GM18870 (cell line): ENCODE results near the gene PRKCE.
"Not testable (repeated sequence)": the region's sequence is repeated elsewhere in the genome, so short reads cannot be mapped to it uniquely, and the experiment has no call there.

Experiments
- ATAC-seq: cut with Tn5 transposase; IDR thresholded peaks from one replicate; pipeline ENCODE4 v1.9.1; 2021; ENCODE audit warnings: moderate library complexity; ENCODE audit not compliant: unreplicated experiment

PRKCE gene

GRCh38 chr2:45852450-45853150 is 201.1 kb downstream of the PRKCE start:
- no peak for ATAC-seq

- no peak for ATAC-seq
Measured at GRCh38 chr2:45855374-45855773, 203.9 kb downstream of the PRKCE start.

- ATAC-seq: no peak
Measured at GRCh38 chr2:45856391-45857274, 205.2 kb downstream of the PRKCE start.

DNA sequence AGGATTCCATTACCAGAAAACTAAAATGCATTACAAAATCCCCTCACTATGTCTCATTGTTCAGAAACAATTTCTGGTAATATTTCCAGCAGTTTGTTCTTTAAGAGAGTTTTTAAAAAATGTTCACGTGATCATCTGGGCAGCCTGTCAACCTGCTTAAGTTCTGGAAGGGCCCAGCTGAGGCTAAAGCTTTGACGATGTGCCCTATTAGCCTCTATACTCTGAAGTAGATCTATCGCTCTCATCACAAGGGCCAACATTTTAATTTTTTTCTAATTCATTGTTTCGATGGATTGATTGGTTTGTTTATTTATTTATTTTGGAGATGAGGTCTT is 205.8 kb downstream of the PRKCE start:
- ATAC-seq: no peak

GRCh38 chr2:45857867-45858520 is 206.5 kb downstream of the PRKCE start:
- ATAC-seq: no peak

GRCh38 chr2:45858872-45859271 is 207.4 kb downstream of the PRKCE start:
- ATAC-seq: not testable (repeated sequence)

GRCh38 chr2:45859682-45860081 is 208.2 kb downstream of the PRKCE start:
- no peak for ATAC-seq

DNA sequence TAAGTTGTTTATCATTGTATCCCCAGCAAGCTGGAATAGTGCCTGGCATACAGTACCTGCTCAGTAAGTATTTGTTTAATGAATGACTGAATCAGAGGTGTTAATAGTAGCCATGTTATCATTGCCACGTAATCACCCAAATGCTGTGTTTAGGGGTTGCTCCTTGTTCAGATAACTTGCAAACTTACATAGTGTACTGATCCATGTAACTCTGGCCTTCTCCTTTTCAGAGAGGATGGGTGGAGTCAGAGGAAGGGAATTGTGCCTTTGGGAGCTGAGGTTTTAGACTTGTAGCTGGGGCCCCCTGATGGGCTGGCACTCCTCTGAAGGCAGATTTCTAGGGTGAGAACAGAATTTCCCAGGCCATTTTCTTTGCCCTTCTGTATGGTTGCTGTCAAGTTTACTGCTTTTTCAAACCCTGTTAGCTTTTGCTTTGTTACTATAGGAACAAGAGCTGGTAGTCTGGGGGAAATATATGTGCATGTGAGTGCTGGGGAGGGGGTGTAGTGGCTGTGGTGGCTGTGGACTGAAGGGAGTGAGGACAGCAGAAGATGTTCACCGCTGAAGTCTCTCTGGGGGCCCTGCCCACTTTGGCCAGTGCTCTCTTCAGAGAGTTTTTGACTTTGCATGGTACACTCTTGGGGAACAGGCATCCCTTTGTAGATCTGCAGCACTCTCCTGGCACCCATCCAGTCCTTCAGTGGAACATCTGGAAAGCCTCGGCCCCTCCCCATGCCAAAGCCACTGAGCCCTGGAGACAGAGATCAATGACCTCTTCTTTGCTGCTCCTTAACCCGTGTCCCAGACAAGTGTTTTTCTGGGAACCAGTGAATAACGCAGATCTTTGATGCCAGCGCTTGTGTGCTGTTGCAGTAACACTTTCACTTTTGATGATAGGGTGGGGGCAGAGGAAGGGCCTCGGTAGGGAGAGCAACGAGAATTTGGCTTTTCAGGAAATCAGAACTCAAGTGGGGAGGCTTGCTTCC is 209.0 kb downstream of the PRKCE start:
- no peak for ATAC-seq

DNA sequence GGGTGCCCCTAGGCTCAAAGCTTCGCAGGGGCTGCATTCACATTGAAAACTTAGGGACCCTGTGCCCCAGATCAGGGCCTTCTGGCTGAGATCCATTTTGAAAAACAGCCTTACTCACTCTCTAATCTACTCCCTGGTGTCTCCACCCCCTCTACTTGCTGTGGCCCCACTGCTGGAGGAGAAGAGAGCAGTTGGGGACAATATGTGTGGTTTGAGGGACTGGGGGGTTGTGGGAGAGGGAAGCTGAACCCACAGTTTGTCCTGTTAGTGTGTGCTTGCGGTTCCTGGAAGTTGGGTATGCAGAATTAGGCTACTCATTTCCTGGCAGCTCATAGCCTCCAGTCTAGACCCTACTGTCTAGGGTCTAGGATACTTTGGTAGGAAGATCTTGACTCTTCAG is 211.4 kb downstream of the PRKCE start:
- ATAC-seq: no peak

DNA sequence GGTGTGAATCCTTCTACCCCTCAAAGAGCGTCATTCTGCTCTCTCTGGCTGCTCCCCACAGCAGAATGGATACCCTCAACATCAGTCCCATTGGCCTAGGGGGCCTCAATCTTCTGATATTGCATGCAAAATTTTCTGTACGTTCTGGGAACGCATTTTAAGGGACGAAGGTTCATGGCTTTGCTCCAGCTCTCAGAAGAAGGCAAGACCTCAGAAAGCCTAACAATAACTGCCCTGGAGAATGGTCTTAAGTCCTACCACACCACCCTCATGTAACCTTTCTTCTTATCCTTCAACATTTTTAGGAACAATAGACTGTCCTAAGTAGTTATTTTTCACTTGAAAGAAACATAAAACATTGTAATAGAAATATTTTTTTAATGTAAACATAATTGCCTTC is 212.6 kb downstream of the PRKCE start:
- ATAC-seq: no peak

GRCh38 chr2:45867349-45867748 is 215.9 kb downstream of the PRKCE start:
- ATAC-seq: no peak

DNA sequence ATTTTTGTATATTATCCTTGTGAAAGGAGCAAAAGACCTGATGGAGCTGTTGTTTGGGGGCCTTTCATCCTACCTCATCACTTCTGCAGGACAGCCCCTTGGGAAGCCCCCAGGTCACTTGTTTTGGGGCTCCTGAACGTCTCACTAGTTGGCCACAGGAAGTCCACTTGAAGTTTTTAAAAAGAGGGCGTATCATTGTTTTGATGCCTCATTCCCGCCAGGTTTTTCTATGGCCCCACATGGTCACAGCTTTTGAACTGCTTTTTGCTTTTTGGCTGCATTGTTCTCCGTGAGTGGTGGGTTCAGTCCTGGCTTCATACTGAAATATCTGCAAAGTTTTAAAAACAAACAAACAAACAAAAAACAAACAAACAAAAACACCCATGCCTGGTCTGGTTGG is 216.3 kb downstream of the PRKCE start:
- no peak for ATAC-seq

- ATAC-seq: no peak
Measured at GRCh38 chr2:45869165-45869501, 217.7 kb downstream of the PRKCE start.

DNA sequence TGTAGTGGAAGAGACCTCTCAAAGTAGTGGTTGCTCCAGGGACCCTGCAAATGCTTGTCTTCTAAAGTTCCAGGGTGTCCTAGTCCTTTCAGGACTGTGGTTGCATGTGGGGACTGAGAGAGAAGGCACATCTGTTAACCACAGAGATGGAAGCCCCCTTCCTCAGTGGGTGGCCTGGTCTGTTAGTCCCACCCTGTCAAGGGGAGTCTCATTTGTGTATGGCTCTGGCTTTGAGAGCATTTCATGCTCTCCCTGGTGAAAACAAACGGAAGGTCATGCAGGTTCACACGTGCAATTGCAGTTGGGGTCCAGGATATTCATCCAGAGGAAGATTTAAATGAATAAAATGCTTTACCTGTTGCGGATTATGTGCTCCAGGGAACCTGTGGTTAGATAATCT is 219.6 kb downstream of the PRKCE start:
- ATAC-seq: no peak

DNA sequence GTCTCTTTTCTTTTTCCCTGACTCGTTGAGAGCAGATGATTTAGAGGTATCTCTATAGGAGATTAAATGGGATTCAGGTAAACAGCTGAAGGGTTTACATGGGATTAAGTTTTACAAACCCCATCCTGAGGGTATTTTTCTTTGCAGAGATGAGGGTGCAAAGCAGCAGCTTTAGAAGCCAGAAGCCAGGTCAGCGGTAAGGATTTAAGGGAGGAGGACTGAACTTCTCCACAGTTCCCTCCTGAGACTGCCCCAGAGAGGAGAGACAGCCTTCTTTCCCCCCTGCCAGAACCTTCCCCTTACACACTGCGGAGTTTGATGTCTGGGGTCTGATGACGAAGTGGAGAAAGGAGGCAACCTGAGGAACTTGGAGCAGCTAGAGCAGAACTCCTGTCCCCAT is 220.1 kb downstream of the PRKCE start:
- no peak for ATAC-seq

DNA sequence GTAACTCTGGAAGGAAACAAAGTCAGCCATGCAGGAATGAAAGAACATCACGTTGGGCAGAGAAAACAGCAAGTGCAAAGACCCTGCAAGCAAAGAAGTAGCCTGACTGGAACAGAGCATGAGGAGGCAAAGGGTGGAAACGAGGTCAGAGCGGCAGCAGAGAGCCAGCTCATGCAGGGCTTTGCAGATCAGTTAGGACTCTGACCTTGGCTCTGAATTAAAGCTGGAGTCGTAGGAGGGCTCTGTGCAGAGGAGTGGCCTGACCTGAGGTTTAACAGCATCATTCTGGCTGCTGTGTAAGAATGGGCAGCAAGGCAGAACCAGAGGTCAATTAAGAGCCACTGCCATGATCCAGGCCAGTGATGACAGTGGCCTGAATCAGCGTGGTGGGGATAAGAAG is 220.7 kb downstream of the PRKCE start:
- no peak for ATAC-seq

DNA sequence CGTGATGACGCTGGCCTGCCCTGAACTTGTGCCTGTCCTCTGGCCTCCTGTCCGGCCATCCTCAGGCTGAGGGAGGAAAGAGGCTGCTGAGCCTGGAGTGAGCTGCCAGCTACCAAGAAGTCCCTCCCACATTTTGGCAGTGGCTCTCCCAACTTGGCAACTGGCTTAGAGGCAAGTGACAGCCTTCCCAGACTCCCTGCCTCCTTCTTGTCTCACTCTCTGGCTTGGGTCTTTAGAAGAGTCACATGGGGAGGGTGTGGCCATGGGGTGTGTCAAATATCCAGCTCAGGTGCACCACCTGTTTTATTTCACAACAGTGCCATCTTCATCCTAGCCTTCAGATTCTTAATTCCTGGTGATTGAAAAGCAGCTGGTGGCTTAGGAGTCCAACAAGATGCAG is 222.9 kb downstream of the PRKCE start:
- no peak for ATAC-seq

GRCh38 chr2:45876611-45877010 is 225.1 kb downstream of the PRKCE start:
- ATAC-seq: no peak

DNA sequence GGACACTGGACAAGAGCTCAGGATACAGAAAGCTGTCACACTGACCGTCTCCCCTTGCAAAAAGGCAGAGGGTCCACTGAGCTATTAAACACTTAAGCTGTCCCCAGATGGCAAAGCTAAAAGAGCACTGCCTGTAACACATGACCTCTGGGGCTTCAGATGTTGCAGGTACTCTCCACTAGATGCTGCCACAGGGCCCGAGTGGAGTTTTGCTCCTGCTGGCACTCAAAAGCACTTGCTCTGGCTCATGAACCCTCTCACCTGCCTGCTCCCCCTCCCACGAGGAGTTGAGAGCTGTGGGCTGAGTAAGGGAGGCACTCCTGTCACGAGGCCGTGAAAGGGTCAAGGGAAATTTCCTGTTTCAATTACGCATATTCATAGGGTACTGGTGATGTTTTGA is 227.9 kb downstream of the PRKCE start:
- no peak for ATAC-seq

- no peak for ATAC-seq
Measured at GRCh38 chr2:45879936-45880335, 228.5 kb downstream of the PRKCE start.
